Tibial artery (tissue), 4 donors: Measurements from ENCODE around the gene SUSD1.
A peak's percentile ranks its signal among the peaks of the same experiment; 100 is the strongest.
"Not testable (repeated sequence)": the region's sequence is repeated elsewhere in the genome, so short reads cannot be mapped to it uniquely, and the experiment has no call there.

Experiments used
- DNase-seq, 2 donors: peaks; one replicate each; pipeline ENCODE4 v3.0.0-alpha.2; 2019
- H3K27ac ChIP-seq, 2 donors: fragments of 200-600 bp; sonication (generic) in 1 of 2; 1 replicate in 1 of 2; 2 replicates in 1 of 2; pipeline ENCODE4 v1.5.1; 2018 to 2019; ENCODE audit warnings: mild to moderate bottlenecking in 1 of 2
- H3K27me3 ChIP-seq, 2 donors: fragments of 200-600 bp; sonication (generic) in 1 of 2; one replicate each; pipeline versions ENCODE4 v1.5.1 to v1.6.0; 2016 to 2019
- H3K36me3 ChIP-seq, 3 donors: fragments of 200-600 bp; sonication (generic) in 2 of 3; one replicate each; pipeline ENCODE4 v1.5.1; 2016 to 2019; ENCODE audit warnings: mild to moderate bottlenecking in 2 of 3
- H3K4me1 ChIP-seq, 4 donors: fragments of 200-600 bp; sonication (generic) in 2 of 4; 1 replicate in 3 of 4; 2 replicates in 1 of 4; pipeline ENCODE4 v1.5.1; 2016 to 2019
- H3K4me3 ChIP-seq, 2 donors: fragments of 200-600 bp; sonication (generic) in 1 of 2; 1 replicate in 1 of 2; 2 replicates in 1 of 2; pipeline ENCODE4 v1.5.1; 2018 to 2019; ENCODE audit warnings: mild to moderate bottlenecking in 2 of 2
- H3K9me3 ChIP-seq, 3 donors: fragments of 200-600 bp; sonication (generic) in 1 of 3; one replicate each; pipeline ENCODE4 v1.5.1; 2016 to 2019
- intact Hi-C: fragments of 100-400 bp; cut with DNase I; formaldehyde crosslinking; loops from one replicate; pipeline ENCODE4 v1.15.0; 2023; ENCODE audit warnings: low total_unique reads
- TF ChIP-seq, protein P1 (sequence below), 2 experiments: fragments of 200-600 bp in 1 of 2; fragments of 450-650 bp in 1 of 2; IDR thresholded peaks; one replicate each; pipeline ENCODE4 v1.5.1; 2017 to 2019; ENCODE audit warnings: antibody characterized with exemption in 2 of 2, mild to moderate bottlenecking in 1 of 2, moderate library complexity in 1 of 2

SUSD1 gene

DNA sequence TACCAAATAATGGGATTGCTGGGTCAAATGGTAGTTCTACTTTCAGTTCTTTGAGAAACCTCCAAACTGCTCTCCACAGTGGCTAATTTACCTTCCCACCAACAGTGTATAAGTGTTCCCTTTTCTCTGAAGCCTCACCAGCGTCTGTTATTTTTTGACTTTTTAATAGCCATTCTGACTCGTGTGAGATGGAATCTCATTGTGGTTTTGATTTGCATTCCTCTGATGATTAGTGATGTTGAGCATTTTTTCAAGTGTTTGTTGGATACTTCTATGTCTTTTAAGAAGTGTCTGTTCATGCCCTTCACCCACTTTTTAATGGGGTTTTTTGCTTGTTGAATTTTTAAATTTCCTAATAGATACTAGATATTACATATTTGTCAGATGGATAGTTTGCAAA lies 28.4 kb upstream of the SUSD1 start:
- intact Hi-C loops = no loop called here
- Histone ChIP-seq H3K27me3 (no peaks in the 10 kb centered on the region), H3K4me3 (no peak overlapping the region)

GRCh38 chr9:112200711-112201110 lies 25.6 kb upstream of the SUSD1 start:
- no peaks in the 10 kb centered on the region for H3K36me3 ChIP-seq
- peaks cover 0 to under 1% (median 0%) of the 10 kb centered on the region in 4 donors for H3K4me1 ChIP-seq
- TF ChIP-seq, protein P1, sequence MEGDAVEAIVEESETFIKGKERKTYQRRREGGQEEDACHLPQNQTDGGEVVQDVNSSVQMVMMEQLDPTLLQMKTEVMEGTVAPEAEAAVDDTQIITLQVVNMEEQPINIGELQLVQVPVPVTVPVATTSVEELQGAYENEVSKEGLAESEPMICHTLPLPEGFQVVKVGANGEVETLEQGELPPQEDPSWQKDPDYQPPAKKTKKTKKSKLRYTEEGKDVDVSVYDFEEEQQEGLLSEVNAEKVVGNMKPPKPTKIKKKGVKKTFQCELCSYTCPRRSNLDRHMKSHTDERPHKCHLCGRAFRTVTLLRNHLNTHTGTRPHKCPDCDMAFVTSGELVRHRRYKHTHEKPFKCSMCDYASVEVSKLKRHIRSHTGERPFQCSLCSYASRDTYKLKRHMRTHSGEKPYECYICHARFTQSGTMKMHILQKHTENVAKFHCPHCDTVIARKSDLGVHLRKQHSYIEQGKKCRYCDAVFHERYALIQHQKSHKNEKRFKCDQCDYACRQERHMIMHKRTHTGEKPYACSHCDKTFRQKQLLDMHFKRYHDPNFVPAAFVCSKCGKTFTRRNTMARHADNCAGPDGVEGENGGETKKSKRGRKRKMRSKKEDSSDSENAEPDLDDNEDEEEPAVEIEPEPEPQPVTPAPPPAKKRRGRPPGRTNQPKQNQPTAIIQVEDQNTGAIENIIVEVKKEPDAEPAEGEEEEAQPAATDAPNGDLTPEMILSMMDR (IDR thresholded peaks at IDR 0.05) = no peak
- no peak for DNase-seq
- H3K9me3 ChIP-seq = no peaks in the 10 kb centered on the region
- H3K27ac ChIP-seq = no peak overlapping the region
- H3K27me3 ChIP-seq = no peaks in the 10 kb centered on the region
- H3K4me3 ChIP-seq = no peak overlapping the region
- intact Hi-C loops = no loop called here

More for the DNA sequence above, 28.4 kb upstream of the SUSD1 start:
- Histone ChIP-seq H3K4me1 (no peaks in the 10 kb centered on the region), H3K9me3 (peaks cover 0 to 12% (median 9%) of the 10 kb centered on the region in 3 donors), H3K36me3 (peaks cover 15 to 21% (median 18%) of the 10 kb centered on the region in 3 donors), H3K27ac (no peak overlapping the region)
- no peak for DNase-seq
- TF ChIP-seq, protein P1 (IDR thresholded peaks at IDR 0.05) = no peak

- intact Hi-C loops = no loop called here
- TF ChIP-seq, protein P1 (IDR thresholded peaks at IDR 0.05) = no peak
- Histone ChIP-seq H3K4me1 (peaks cover 0 to 21% (median 7%) of the 10 kb centered on the region in 4 donors), H3K9me3 (no peaks in the 10 kb centered on the region), H3K4me3 (no peak overlapping the region), H3K36me3 (no peaks in the 10 kb centered on the region), H3K27ac (no peak overlapping the region), H3K27me3 (no peaks in the 10 kb centered on the region)
- DNase-seq = no peak
Measured at GRCh38 chr9:112198646-112199045, 23.5 kb upstream of the SUSD1 start.

- H3K27ac ChIP-seq = peak overlapping the region; percentile 72 to 77
Measured at GRCh38 chr9:112194969-112195431, 19.9 kb upstream of the SUSD1 start.

GRCh38 chr9:112193572-112194288 lies 18.6 kb upstream of the SUSD1 start:
- intact Hi-C loops = no loop called here
- H3K9me3 ChIP-seq = no peaks in the 10 kb centered on the region
- DNase-seq = no peak
- H3K4me3 ChIP-seq = peak overlapping the region in 1 of 2 donors; percentile 5
- TF ChIP-seq, protein P1 (IDR thresholded peaks at IDR 0.05) = no peak
- peaks cover 0 to 26% (median 7%) of the 10 kb centered on the region in 4 donors for H3K4me1 ChIP-seq
- H3K27ac ChIP-seq = peak overlapping the region; percentile 72 to 77
- no peaks in the 10 kb centered on the region for H3K27me3 ChIP-seq
- H3K36me3 ChIP-seq = no peaks in the 10 kb centered on the region

More at GRCh38 chr9:112194969-112195431, 19.9 kb upstream of the SUSD1 start:
- DNase-seq = no peak
- intact Hi-C loops = no loop called here
- peaks cover 0 to 26% (median 7%) of the 10 kb centered on the region in 4 donors for H3K4me1 ChIP-seq
- TF ChIP-seq, protein P1 (IDR thresholded peaks at IDR 0.05) = no peak
- H3K36me3 ChIP-seq = no peaks in the 10 kb centered on the region
- no peaks in the 10 kb centered on the region for H3K27me3 ChIP-seq
- no peaks in the 10 kb centered on the region for H3K9me3 ChIP-seq
- H3K4me3 ChIP-seq = peak overlapping the region in 1 of 2 donors; percentile 7

GRCh38 chr9:112190320-112190719 lies 15.2 kb upstream of the SUSD1 start:
- H3K4me3 ChIP-seq, H3K27me3 ChIP-seq, H3K9me3 ChIP-seq, DNase-seq, intact Hi-C loops, H3K36me3 ChIP-seq, H3K27ac ChIP-seq: not testable (repeated sequence)
- peaks cover 0 to 22% (median 6%) of the 10 kb centered on the region in 4 donors for H3K4me1 ChIP-seq
